ENCODE measurements around the gene ANKS1B. TPM values are rescaled to one million over a fixed set of nuclear protein-coding genes. Genes with fewer than 3 reads are reported as not detected.
"Not testable (repeated sequence)": the region's sequence is repeated elsewhere in the genome, so short reads cannot be mapped to it uniquely, and the experiment has no call there.

ANKS1B gene
- total RNA-seq, 1 donor: 47.0 TPM

- no peak overlapping the region for H3K4me3 ChIP-seq (ENCODE audit: low read depth, low read length)
- no peak for TF ChIP-seq CTCF (IDR thresholded peaks at IDR 0.05; ENCODE audit: insufficient read depth, low read length)
Observed at GRCh38 chr12:99736760-99737269, 247.9 kb downstream of the ANKS1B start.

GRCh38 chr12:99732131-99732530 is 252.6 kb downstream of the ANKS1B start:
- TF ChIP-seq CTCF (IDR thresholded peaks at IDR 0.05; ENCODE audit: insufficient read depth, low read length): no peak
- no peak overlapping the region for H3K4me3 ChIP-seq (ENCODE audit: low read depth, low read length)
- DNase-seq (ENCODE audit: low read depth): no peak

More at GRCh38 chr12:99736760-99737269, 247.9 kb downstream of the ANKS1B start:
- no peak for DNase-seq (ENCODE audit: low read depth)

GRCh38 chr12:99722690-99723486 is 261.8 kb downstream of the ANKS1B start:
- no peak for DNase-seq (ENCODE audit: low read depth)
- TF ChIP-seq CTCF (IDR thresholded peaks at IDR 0.05; ENCODE audit: insufficient read depth, low read length): no peak
- H3K4me3 ChIP-seq (ENCODE audit: low read depth, low read length): no peak overlapping the region

GRCh38 chr12:99721715-99722275 is 262.9 kb downstream of the ANKS1B start:
- no peak for TF ChIP-seq CTCF (IDR thresholded peaks at IDR 0.05; ENCODE audit: insufficient read depth, low read length)
- H3K4me3 ChIP-seq (ENCODE audit: low read depth, low read length): no peak overlapping the region
- DNase-seq (ENCODE audit: low read depth): no peak

GRCh38 chr12:99720083-99720465 is 264.7 kb downstream of the ANKS1B start:
- DNase-seq (ENCODE audit: low read depth): not testable (repeated sequence)

GRCh38 chr12:99719411-99720082 is 265.2 kb downstream of the ANKS1B start:
- DNase-seq (ENCODE audit: low read depth); H3K4me3 ChIP-seq (ENCODE audit: low read depth, low read length): not testable (repeated sequence)

More at GRCh38 chr12:99720083-99720465, 264.7 kb downstream of the ANKS1B start:
- H3K4me3 ChIP-seq (ENCODE audit: low read depth, low read length): not testable (repeated sequence)

GRCh38 chr12:99715841-99716510 is 268.8 kb downstream of the ANKS1B start:
- not testable (repeated sequence) for DNase-seq (ENCODE audit: low read depth); H3K4me3 ChIP-seq (ENCODE audit: low read depth, low read length)

- H3K4me3 ChIP-seq (ENCODE audit: low read depth, low read length): not testable (repeated sequence)
Observed at GRCh38 chr12:99714921-99715320, 269.8 kb downstream of the ANKS1B start.

More at GRCh38 chr12:99714921-99715320, 269.8 kb downstream of the ANKS1B start:
- DNase-seq (ENCODE audit: low read depth): not testable (repeated sequence)

All from fibroblast of the aortic adventitia (primary cell).